Breast epithelium (tissue), 4 donors: ENCODE results near the gene TFCP2L1. TPM values are rescaled to one million over a fixed set of nuclear protein-coding genes. Genes with fewer than 3 reads are reported as not detected.
A peak's percentile ranks its signal among the peaks of the same experiment; 100 is the strongest.

Experiments used
- DNase-seq, 2 donors: peaks; one replicate each; pipeline ENCODE4 v3.0.0-alpha.2; 2019; ENCODE audit warnings: low spot score in 2 of 2
- H3K27ac ChIP-seq, 2 donors: fragments of 200-600 bp; sonication (generic) in 1 of 2; one replicate each; pipeline ENCODE4 v1.5.1; 2016 to 2019; ENCODE audit warnings: mild to moderate bottlenecking in 1 of 2
- H3K27me3 ChIP-seq, 2 donors: fragments of 200-600 bp; sonication (generic) in 1 of 2; one replicate each; pipeline versions ENCODE4 v1.5.1 to v1.6.0; 2017 to 2019; ENCODE audit warnings: control low read depth in 1 of 2, mild to moderate bottlenecking in 1 of 2
- H3K36me3 ChIP-seq: fragments of 200-600 bp; one replicate; pipeline ENCODE4 v1.5.1; 2019
- H3K4me1 ChIP-seq, 2 donors: fragments of 200-600 bp; sonication (generic); one replicate each; pipeline ENCODE4 v1.5.1; 2016 to 2019; ENCODE audit warnings: control low read depth in 1 of 2
- H3K4me3 ChIP-seq, 3 donors: fragments of 200-600 bp; sonication (generic); 1 replicate in 2 of 3; 2 replicates in 1 of 3; pipeline ENCODE4 v1.5.1; 2016 to 2019; ENCODE audit warnings: mild to moderate bottlenecking in 3 of 3, moderate library complexity in 2 of 3
- H3K9me3 ChIP-seq, 2 donors: fragments of 200-600 bp; sonication (generic) in 1 of 2; one replicate each; pipeline ENCODE4 v1.5.1; 2016 to 2019; ENCODE audit warnings: control low read depth in 1 of 2
- CTCF ChIP-seq, 3 donors: fragments of 450-650 bp; IDR thresholded peaks; one replicate each; pipeline ENCODE4 v1.5.1; 2016 to 2017; ENCODE audit warnings: antibody characterized with exemption in 3 of 3, mild to moderate bottlenecking in 3 of 3, moderate library complexity in 3 of 3
- POLR2A ChIP-seq: fragments of 450-650 bp; IDR thresholded peaks from one replicate; pipeline ENCODE4 v1.6.1; 2016; ENCODE audit warnings: antibody characterized with exemption, mild to moderate bottlenecking, moderate library complexity
- POLR2AphosphoS5 ChIP-seq, 3 donors: sonication (generic); formaldehyde crosslinking; IDR thresholded peaks; one replicate each; pipeline ENCODE4 v1.6.1; 2017; ENCODE audit warnings: antibody characterized with exemption in 3 of 3
- intact Hi-C: fragments of 100-400 bp; cut with DNase I; formaldehyde crosslinking; loops from one replicate; pipeline ENCODE4 v1.15.1; 2023; ENCODE audit warnings: low total_unique reads
- total RNA-seq, 3 donors: library from RNA; depleted of rRNA; stranded (reverse); fragments of >200 nt; gene quantifications; one replicate each; pipeline ENCODE4 v1.1.0, GENCODE V29; 2016

Gene TFCP2L1
- total RNA-seq, 3 donors from 2014 or later, result 7.5 to 90.3 (median 8.3) TPM

GRCh38 chr2:121329786-121330185 is 44.8 kb upstream of the TFCP2L1 start:
- no peaks in the 10 kb centered on the region for H3K36me3 ChIP-seq
- no peak overlapping the region for H3K4me3 ChIP-seq
- H3K27me3 ChIP-seq, result no peaks in the 10 kb centered on the region
- no peak overlapping the region for H3K27ac ChIP-seq
- no peak for TF ChIP-seq POLR2A
- TF ChIP-seq POLR2AphosphoS5 (IDR thresholded peaks at IDR 0.05), result no peak
- TF ChIP-seq CTCF (IDR thresholded peaks at IDR 0.05), result no peak
- intact Hi-C loops, result no loop called here
- no peaks in the 10 kb centered on the region for H3K4me1 ChIP-seq
- no peaks in the 10 kb centered on the region for H3K9me3 ChIP-seq
- DNase-seq, result no peak

- intact Hi-C loops, result no loop called here
- peak in 1 of 2 donors; percentile 7 for DNase-seq
- TF ChIP-seq CTCF (IDR thresholded peaks at IDR 0.05), result no peak
- no peak for TF ChIP-seq POLR2AphosphoS5 (IDR thresholded peaks at IDR 0.05)
- no peak for TF ChIP-seq POLR2A
Observed at GRCh38 chr2:121326628-121327027, 41.6 kb upstream of the TFCP2L1 start.

GRCh38 chr2:121324601-121325000 is 39.6 kb upstream of the TFCP2L1 start:
- Histone ChIP-seq H3K4me3 (no peak overlapping the region), H3K27ac (no peak overlapping the region), H3K9me3 (no peaks in the 10 kb centered on the region), H3K27me3 (no peaks in the 10 kb centered on the region), H3K36me3 (no peaks in the 10 kb centered on the region), H3K4me1 (no peaks in the 10 kb centered on the region)
- TF ChIP-seq POLR2A, result no peak
- TF ChIP-seq POLR2AphosphoS5 (IDR thresholded peaks at IDR 0.05), result no peak
- no peak for TF ChIP-seq CTCF (IDR thresholded peaks at IDR 0.05)
- intact Hi-C loops, result no loop called here
- DNase-seq, result no peak

More at GRCh38 chr2:121326628-121327027, 41.6 kb upstream of the TFCP2L1 start:
- Histone ChIP-seq H3K4me3 (no peak overlapping the region), H3K27me3 (no peaks in the 10 kb centered on the region), H3K36me3 (no peaks in the 10 kb centered on the region), H3K4me1 (no peaks in the 10 kb centered on the region), H3K27ac (no peak overlapping the region), H3K9me3 (no peaks in the 10 kb centered on the region)

- Histone ChIP-seq H3K4me3 (no peak overlapping the region), H3K36me3 (no peaks in the 10 kb centered on the region), H3K27ac (no peak overlapping the region), H3K27me3 (no peaks in the 10 kb centered on the region), H3K9me3 (no peaks in the 10 kb centered on the region), H3K4me1 (no peaks in the 10 kb centered on the region)
- intact Hi-C loops, result no loop called here
- no peak for DNase-seq
- TF ChIP-seq POLR2AphosphoS5 (IDR thresholded peaks at IDR 0.05), result no peak
- TF ChIP-seq CTCF (IDR thresholded peaks at IDR 0.05), result no peak
Observed at GRCh38 chr2:121321476-121321875, 36.5 kb upstream of the TFCP2L1 start.

GRCh38 chr2:121319941-121320340 is 34.9 kb upstream of the TFCP2L1 start:
- TF ChIP-seq CTCF (IDR thresholded peaks at IDR 0.05), result no peak
- no peak for TF ChIP-seq POLR2A
- TF ChIP-seq POLR2AphosphoS5 (IDR thresholded peaks at IDR 0.05), result no peak

More at GRCh38 chr2:121319941-121320340, 34.9 kb upstream of the TFCP2L1 start:
- H3K36me3 ChIP-seq, result no peaks in the 10 kb centered on the region
- H3K27me3 ChIP-seq, result no peaks in the 10 kb centered on the region
- H3K9me3 ChIP-seq, result no peaks in the 10 kb centered on the region
- intact Hi-C loops, result no loop called here
- no peak overlapping the region for H3K27ac ChIP-seq
- peak in 1 of 2 donors; percentile 12 for DNase-seq
- no peak overlapping the region for H3K4me3 ChIP-seq
- no peaks in the 10 kb centered on the region for H3K4me1 ChIP-seq
